ENCODE measurements around the gene RNGTT.
"Not testable (repeated sequence)": the region's sequence is repeated elsewhere in the genome, so short reads cannot be mapped to it uniquely, and the experiment has no call there.

Gene RNGTT

DNA sequence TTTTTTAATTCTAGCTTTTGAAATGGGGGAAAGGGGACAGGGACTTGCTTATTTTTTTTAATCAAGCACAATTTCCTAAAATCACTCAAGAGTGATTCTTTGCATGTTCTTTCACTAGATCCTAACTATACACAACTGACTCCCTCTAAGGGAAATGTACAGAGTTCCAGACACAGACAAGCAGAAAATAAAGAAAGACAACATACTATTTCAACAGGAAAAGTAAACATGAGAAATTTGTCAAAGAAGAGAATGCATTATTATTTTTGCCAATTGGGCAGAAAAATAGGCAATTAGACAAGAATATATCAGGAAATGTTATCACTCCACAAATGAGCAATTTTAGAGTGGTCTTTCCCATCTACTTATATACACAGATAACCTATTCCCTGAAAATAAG lies 128.2 kb downstream of the RNGTT start:
- no peak for DNase-seq (ENCODE audit: low read depth)
- TF ChIP-seq, protein P1, sequence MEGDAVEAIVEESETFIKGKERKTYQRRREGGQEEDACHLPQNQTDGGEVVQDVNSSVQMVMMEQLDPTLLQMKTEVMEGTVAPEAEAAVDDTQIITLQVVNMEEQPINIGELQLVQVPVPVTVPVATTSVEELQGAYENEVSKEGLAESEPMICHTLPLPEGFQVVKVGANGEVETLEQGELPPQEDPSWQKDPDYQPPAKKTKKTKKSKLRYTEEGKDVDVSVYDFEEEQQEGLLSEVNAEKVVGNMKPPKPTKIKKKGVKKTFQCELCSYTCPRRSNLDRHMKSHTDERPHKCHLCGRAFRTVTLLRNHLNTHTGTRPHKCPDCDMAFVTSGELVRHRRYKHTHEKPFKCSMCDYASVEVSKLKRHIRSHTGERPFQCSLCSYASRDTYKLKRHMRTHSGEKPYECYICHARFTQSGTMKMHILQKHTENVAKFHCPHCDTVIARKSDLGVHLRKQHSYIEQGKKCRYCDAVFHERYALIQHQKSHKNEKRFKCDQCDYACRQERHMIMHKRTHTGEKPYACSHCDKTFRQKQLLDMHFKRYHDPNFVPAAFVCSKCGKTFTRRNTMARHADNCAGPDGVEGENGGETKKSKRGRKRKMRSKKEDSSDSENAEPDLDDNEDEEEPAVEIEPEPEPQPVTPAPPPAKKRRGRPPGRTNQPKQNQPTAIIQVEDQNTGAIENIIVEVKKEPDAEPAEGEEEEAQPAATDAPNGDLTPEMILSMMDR (conservative IDR thresholded peaks at IDR 0.05; ENCODE audit: low read depth, low read length): no peak

DNA sequence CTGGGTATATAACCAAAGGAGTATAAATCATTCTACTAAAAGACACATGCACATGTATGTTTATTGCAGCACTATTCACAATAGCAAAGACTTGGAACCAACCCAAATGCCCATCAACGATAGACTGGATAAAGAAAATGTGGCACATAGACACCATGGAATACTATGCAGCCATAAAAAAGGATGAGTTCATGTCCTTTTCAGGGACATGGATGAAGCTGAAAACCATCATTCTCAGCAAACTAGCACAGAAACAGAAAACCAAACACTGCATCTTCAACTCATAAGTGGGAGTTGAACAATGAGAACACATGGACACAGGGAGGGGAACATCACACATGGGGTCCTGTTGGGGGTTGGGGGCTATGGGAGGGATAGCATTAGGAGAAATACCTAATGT lies 130.3 kb downstream of the RNGTT start:
- DNase-seq (ENCODE audit: low read depth): not testable (repeated sequence)

More for the DNA sequence above, 128.2 kb downstream of the RNGTT start:
- H3K4me3 ChIP-seq (ENCODE audit: low read depth, low read length): no peak overlapping the region

DNA sequence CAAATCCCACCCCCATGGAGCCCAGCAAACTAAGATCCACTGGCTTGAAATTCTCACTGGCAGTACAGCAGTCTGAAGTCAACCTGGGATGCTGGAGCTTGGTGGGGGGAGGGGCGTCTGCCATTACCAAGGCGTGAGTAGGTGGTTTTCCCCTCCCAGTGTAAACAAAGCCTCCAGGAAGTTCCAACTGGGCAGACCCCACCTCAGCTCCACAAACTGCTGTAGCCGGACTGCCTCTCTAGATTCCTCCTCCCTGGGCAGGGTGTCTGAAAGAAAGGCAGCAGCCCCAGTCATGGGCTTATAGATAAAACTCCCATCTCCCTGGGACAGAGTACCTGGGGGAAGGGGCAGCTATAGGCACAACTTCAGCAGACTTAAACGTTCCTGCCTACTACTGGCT lies 135.8 kb downstream of the RNGTT start:
- not testable (repeated sequence) for H3K4me3 ChIP-seq (ENCODE audit: low read depth, low read length); DNase-seq (ENCODE audit: low read depth)

More for the DNA sequence above, 130.3 kb downstream of the RNGTT start:
- not testable (repeated sequence) for H3K4me3 ChIP-seq (ENCODE audit: low read depth, low read length)

DNA sequence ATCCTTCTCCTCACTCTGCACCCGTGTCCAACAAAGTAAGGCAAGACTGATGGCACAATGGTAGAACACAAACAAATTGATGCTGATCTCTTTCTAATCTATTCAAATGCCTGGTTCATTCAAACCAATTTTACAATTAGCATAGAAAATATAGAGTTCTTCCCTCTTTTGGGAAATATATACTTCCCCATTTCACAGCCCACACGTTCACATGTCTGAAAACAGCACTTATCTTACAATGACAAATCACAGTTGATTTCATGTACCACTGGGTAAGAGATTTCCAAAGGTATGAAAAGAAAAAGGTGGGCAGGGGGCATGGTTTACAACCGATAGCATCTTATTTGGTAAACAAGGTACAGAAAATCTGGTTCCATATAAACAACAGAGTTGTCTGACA lies 137.6 kb downstream of the RNGTT start:
- no peak overlapping the region for H3K4me3 ChIP-seq (ENCODE audit: low read depth, low read length)
- DNase-seq (ENCODE audit: low read depth): no peak
- TF ChIP-seq, protein P1 (conservative IDR thresholded peaks at IDR 0.05; ENCODE audit: low read depth, low read length): no peak

DNA sequence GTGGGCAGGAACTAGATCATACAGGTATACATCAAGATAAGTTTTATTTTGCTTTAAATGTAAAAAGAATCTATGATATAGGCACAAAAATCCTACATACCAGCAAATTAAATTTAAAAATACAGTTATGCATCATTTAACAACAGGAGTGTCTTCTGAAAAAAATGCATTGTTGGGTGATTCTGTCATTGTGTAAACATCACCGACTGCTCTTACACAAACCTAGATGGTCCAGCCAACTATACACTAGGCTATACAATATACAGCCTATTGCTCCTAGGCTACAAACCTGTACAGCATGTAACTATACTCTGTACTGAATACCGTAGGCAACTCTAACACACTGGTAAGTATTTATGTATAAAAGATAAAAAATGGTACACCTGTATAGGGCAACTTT lies 139.4 kb downstream of the RNGTT start:
- peak; percentile 71 for DNase-seq (ENCODE audit: low read depth)
- TF ChIP-seq, protein P1 (conservative IDR thresholded peaks at IDR 0.05; ENCODE audit: low read depth, low read length): no peak

DNA sequence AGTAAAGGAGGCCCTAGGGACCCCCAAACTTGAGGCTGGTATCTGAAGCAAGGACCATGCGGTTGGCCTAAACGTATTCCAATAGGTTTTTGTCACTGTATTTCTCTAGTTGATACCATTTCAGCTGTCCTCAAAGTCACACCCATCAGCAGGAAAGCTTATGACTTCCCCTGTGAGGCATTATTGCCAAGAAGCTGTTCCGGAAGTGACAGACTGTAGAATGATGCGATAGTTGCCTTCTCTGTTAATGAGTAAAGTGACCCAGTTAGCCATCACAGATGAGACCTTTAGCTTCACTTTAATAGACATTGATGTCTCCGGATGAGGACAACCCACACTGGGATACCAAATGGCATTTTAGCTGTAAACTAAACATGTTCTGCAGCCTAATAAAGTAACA lies 147.9 kb downstream of the RNGTT start:
- H3K4me3 ChIP-seq (ENCODE audit: low read depth, low read length): no peak overlapping the region
- TF ChIP-seq, protein P1 (conservative IDR thresholded peaks at IDR 0.05; ENCODE audit: low read depth, low read length): no peak
- DNase-seq (ENCODE audit: low read depth): no peak

More for the DNA sequence above, 139.4 kb downstream of the RNGTT start:
- no peak overlapping the region for H3K4me3 ChIP-seq (ENCODE audit: low read depth, low read length)

DNA sequence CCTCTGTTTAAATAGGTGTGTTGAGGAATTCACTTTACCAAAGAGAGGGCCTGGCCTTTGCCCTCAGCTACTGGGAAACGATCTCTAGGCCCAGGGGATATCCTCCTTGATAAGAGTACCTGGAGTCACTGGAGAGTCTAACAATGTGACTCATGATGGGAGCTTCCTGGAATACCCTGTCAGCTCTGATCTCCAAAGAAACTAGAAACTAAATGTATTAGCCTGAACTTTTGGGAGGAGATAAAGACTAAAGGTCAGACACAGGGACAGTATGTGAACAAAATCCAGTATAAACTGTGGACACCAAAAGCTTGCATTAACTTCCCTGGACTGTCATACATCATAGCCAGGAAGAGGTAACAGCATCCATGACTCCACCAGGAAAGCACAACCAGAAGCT lies 148.5 kb downstream of the RNGTT start:
- DNase-seq (ENCODE audit: low read depth): no peak
- no peak overlapping the region for H3K4me3 ChIP-seq (ENCODE audit: low read depth, low read length)
- TF ChIP-seq, protein P1 (conservative IDR thresholded peaks at IDR 0.05; ENCODE audit: low read depth, low read length): no peak

DNA sequence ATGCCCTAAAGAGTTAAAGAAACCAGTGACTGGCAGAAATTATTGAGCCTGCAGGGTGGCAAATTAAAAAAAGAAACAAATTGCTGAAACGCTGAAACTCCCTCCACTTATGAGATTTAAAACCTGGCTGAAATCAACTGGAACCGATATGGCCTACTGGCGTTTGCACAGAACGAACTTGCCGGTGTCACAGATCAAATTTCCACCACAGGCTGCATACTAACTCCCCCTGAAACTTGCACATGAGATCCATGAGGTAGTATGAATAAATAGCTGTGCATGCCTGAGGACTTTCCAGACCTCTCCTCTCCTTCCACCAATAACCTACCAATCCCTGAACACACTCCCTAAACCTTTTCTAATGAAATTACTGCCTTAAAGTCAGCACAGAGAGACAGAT lies 150.4 kb downstream of the RNGTT start:
- no peak overlapping the region for H3K4me3 ChIP-seq (ENCODE audit: low read depth, low read length)
- TF ChIP-seq, protein P1 (conservative IDR thresholded peaks at IDR 0.05; ENCODE audit: low read depth, low read length): no peak
- DNase-seq (ENCODE audit: low read depth): peak; percentile 13
